PFSK-1 (cell line): ENCODE data around the gene SIN3A.

Source experiments
- POLR2AphosphoS5 ChIP-seq: IDR thresholded peaks from 2 replicates; pipeline ENCODE4 v1.6.1; 2012; ENCODE audit warnings: low read depth, mild to moderate bottlenecking, control low read depth, low read length, moderate library complexity
- REST ChIP-seq, 2 experiments: IDR thresholded peaks; 2 replicates each; pipeline versions ENCODE4 v1.6.1 to v1.8.0; 2011 to 2012; ENCODE audit warnings: low read depth in 2 of 2, low read length in 2 of 2, control low read depth in 1 of 2, inconsistent platforms in 1 of 2, mild to moderate bottlenecking in 1 of 2, moderate library complexity in 1 of 2; ENCODE audit not compliant: insufficient read depth in 1 of 2
- SIN3A ChIP-seq: IDR thresholded peaks from 2 replicates; pipeline ENCODE4 v1.6.1; 2012; ENCODE audit warnings: mild to moderate bottlenecking, low read length, moderate library complexity, borderline replicate concordance; ENCODE audit not compliant: insufficient read depth
- TAF1 ChIP-seq: IDR thresholded peaks from 2 replicates; pipeline ENCODE4 v1.6.1; 2012; ENCODE audit warnings: low read length, control low read depth, borderline replicate concordance; ENCODE audit not compliant: insufficient read depth

GRCh38 chr15:75436881-75437280 lies 14.6 kb downstream of the SIN3A start:
- TF ChIP-seq TAF1 (no peak), SIN3A (no peak), REST (IDR thresholded peaks at IDR 0.05; ENCODE audit: insufficient read depth in 1 of 2, low read depth in 2 of 2, low read length in 2 of 2) (no peak), POLR2AphosphoS5 (no peak)
